ENCODE measurements around the gene WDR33.
A peak's percentile ranks its signal among the peaks of the same experiment; 100 is the strongest.

The WDR33 gene

DNA sequence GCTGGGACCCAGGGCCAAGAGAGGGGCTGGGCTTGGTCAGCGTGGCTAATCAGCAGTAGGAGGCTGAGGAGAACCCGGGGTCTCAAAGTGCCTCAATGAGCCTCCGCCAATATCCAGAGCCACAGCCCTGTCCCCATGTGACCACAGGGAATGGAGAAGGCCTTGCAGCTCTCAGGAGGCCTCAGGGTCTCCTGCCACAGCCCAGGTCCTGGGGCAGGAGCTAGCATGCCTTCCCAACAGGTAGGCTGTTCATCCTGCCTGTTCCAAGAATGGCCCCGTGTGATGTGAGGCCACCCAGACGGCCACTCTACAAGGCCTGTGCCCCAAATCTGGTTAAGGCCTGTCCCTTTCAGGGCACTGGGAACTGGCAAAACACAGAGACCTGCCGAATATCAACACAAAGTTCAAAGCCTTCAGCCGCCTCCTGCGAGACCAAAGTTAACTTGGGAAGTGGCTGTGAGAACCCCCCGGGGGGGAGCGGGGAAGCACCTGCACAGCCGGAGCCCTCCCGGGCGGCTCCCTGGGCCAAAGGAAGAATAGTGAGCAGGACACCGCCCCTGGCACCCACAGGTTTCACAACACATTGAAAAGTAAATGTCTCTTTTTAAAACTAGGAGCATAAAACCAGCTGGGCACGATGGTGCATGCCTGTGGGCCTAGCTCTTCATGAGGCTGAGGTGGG is 131.2 kb downstream of the WDR33 start:
- DNase-seq (ENCODE audit: insufficient read length), result no peak
- no peak for FAIRE-seq
- TF ChIP-seq POLR2A (IDR thresholded peaks at IDR 0.05; ENCODE audit: low read depth, low read length) (no peak), TAF1 (IDR thresholded peaks at IDR 0.05; ENCODE audit: borderline replicate concordance, low read depth, low read length) (no peak), POLR2AphosphoS5 (IDR thresholded peaks at IDR 0.05; ENCODE audit: low read depth, low read length) (no peak)

DNA sequence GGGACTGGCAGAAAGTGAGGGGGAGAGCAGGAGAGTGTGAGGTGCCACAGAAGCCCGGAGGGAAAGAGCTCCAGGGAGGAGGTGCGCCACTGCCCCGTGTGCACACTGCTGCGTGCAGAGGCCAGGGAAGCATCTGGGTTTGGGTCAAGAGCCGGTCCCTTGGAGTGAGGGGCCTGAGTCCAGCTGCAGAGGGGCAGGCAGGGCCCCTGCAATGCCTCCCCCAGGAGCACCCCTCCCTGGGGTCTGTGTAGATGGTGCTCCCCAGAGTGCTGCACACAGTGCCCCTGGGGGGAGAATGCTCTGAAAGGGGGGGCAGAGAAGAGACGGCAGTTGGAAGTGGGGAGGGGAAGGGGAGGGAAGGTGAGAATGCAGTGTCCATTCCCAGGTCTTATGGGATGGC is 132.0 kb downstream of the WDR33 start:
- DNase-seq (ENCODE audit: insufficient read length), result no peak
- no peak for TF ChIP-seq POLR2A (IDR thresholded peaks at IDR 0.05; ENCODE audit: low read depth, low read length)
- no peak for FAIRE-seq

- FAIRE-seq (no peak), DNase-seq (ENCODE audit: insufficient read length) (no peak)
- TF ChIP-seq POLR2A (IDR thresholded peaks at IDR 0.05; ENCODE audit: low read depth, low read length) (no peak), TAF1 (IDR thresholded peaks at IDR 0.05; ENCODE audit: borderline replicate concordance, low read depth, low read length) (no peak), POLR2AphosphoS5 (IDR thresholded peaks at IDR 0.05; ENCODE audit: low read depth, low read length) (no peak)
These were observed 132.4 kb downstream of the WDR33 start for GRCh38 chr2:127678531-127678930.

DNA sequence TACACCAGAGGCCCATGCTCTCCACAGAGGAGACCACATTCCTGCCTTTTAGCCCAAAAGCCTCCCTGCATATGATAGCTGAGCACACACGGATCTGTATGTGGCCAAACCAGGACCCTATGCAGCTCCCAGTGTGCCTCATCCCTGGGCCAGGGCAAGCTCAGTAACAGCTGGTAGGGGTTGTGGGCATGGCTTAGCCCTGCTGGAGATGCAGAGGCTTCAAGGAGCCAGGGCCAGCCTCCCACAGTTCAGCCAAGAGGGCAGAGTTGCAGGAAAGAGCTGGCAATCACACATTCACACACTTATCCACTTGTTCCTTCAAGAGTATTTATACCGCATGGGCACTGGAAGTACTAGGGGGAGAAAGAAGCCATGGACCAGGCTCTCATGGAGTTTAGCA is 134.1 kb downstream of the WDR33 start:
- TF ChIP-seq POLR2AphosphoS5 (IDR thresholded peaks at IDR 0.05; ENCODE audit: low read depth, low read length) (no peak), TAF1 (IDR thresholded peaks at IDR 0.05; ENCODE audit: borderline replicate concordance, low read depth, low read length) (no peak), POLR2A (IDR thresholded peaks at IDR 0.05; ENCODE audit: low read depth, low read length) (no peak)
- FAIRE-seq, result no peak
- no peak for DNase-seq (ENCODE audit: insufficient read length)

GRCh38 chr2:127675331-127676261 is 135.4 kb downstream of the WDR33 start, which contains the start of gene LIMS2:
LIMS2 (minus strand) TSS chr2:127675530; CDS start chr2:127675024, 506 bp downstream.
- no peak for FAIRE-seq

GRCh38 chr2:127674241-127675209 is 136.4 kb downstream of the WDR33 start:
- no peak for TF ChIP-seq POLR2AphosphoS5 (IDR thresholded peaks at IDR 0.05; ENCODE audit: low read depth, low read length)
- TF ChIP-seq POLR2A (IDR thresholded peaks at IDR 0.05; ENCODE audit: low read depth, low read length), result no peak
- TF ChIP-seq TAF1 (IDR thresholded peaks at IDR 0.05; ENCODE audit: borderline replicate concordance, low read depth, low read length), result no peak
- DNase-seq (ENCODE audit: insufficient read length), result peak; percentile 56
- FAIRE-seq, result no peak

More at GRCh38 chr2:127675331-127676261, 135.4 kb downstream of the WDR33 start, which contains the start of gene LIMS2:
- DNase-seq (ENCODE audit: insufficient read length), result no peak
- no peak for TF ChIP-seq POLR2A (IDR thresholded peaks at IDR 0.05; ENCODE audit: low read depth, low read length)
- no peak for TF ChIP-seq POLR2AphosphoS5 (IDR thresholded peaks at IDR 0.05; ENCODE audit: low read depth, low read length)
- no peak for TF ChIP-seq TAF1 (IDR thresholded peaks at IDR 0.05; ENCODE audit: borderline replicate concordance, low read depth, low read length)

- no peak for DNase-seq (ENCODE audit: insufficient read length)
These were observed 137.5 kb downstream of the WDR33 start for GRCh38 chr2:127673291-127674069.

GRCh38 chr2:127672341-127673224 is 138.4 kb downstream of the WDR33 start:
- FAIRE-seq (no peak), DNase-seq (ENCODE audit: insufficient read length) (no peak)
- no peak for TF ChIP-seq POLR2A (IDR thresholded peaks at IDR 0.05; ENCODE audit: low read depth, low read length)
- no peak for TF ChIP-seq POLR2AphosphoS5 (IDR thresholded peaks at IDR 0.05; ENCODE audit: low read depth, low read length)

More at GRCh38 chr2:127673291-127674069, 137.5 kb downstream of the WDR33 start:
- TF ChIP-seq TAF1 (IDR thresholded peaks at IDR 0.05; ENCODE audit: borderline replicate concordance, low read depth, low read length) (no peak), POLR2AphosphoS5 (IDR thresholded peaks at IDR 0.05; ENCODE audit: low read depth, low read length) (no peak), POLR2A (IDR thresholded peaks at IDR 0.05; ENCODE audit: low read depth, low read length) (no peak)
- no peak for FAIRE-seq

- no peak for DNase-seq (ENCODE audit: insufficient read length)
- no peak for FAIRE-seq
- no peak for TF ChIP-seq TAF1 (IDR thresholded peaks at IDR 0.05; ENCODE audit: borderline replicate concordance, low read depth, low read length)
- no peak for TF ChIP-seq POLR2A (IDR thresholded peaks at IDR 0.05; ENCODE audit: low read depth, low read length)
- TF ChIP-seq POLR2AphosphoS5 (IDR thresholded peaks at IDR 0.05; ENCODE audit: low read depth, low read length), result no peak
These were observed 139.2 kb downstream of the WDR33 start for GRCh38 chr2:127671557-127672302.
